HG03064 (cell line): ENCODE results near the gene PCA3.

Experiments used
- ATAC-seq: cut with Tn5 transposase; IDR thresholded peaks from one replicate; pipeline ENCODE4 v1.9.1; 2021; ENCODE audit warnings: low read depth; ENCODE audit not compliant: unreplicated experiment

Gene PCA3

GRCh38 chr9:76817489-76817888 is 53.3 kb downstream of the PCA3 start:
- no peak for ATAC-seq

GRCh38 chr9:76818271-76818670 is 54.0 kb downstream of the PCA3 start:
- no peak for ATAC-seq

DNA sequence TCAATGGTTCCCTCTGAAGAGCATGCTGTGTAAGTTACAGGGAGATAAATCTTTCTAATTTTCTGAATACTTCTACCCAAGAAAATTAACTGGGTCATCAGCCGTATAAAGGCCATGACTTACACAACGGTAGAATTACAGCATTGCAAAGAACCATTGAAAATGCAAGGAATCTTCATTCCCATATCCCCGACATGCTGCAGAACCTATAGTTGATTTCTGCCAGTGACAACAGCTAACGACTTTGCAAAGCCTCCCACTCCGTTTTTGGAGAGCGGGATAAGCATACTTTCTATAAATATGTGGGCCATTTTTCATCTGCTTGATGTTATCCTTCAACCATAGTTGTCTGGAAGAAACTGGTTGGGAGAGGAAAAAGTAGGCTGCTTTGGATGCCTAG is 56.2 kb downstream of the PCA3 start:
- ATAC-seq, result no peak

DNA sequence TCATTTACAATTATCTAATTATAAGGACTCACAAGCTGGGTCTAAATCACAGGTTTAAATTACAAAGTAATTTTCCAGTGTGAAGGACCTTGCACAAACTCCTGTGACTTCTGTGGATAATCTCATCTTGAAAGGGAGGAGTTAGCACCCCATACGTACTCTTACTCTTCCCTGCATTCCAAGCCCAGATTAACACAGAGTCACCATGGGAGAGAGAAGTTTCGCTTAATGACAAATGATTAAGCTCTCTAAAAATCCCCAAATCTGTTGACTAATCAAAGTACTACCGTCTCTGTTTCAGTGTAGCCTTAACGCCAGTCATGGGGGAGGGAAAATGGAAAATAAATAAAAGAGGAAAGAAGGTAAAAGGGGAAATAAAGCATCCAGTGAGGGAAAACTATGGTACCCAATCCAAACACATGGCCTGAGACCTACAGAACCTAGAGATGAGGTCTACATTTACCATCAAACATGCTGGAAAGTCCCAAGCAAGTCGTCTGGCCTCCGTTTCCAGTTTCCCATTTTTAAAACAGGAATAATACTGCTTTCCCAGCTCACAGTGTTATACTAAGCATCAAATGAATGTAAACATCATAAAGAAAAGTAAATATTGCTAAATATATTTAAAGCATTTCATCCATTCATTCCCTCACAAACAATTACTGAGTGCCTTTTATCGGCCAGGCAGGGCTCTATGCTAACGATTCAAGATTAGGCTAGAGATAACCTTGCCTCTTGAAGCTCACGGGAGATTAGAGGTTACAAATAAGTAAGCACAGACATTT is 63.2 kb downstream of the PCA3 start:
- no peak for ATAC-seq

DNA sequence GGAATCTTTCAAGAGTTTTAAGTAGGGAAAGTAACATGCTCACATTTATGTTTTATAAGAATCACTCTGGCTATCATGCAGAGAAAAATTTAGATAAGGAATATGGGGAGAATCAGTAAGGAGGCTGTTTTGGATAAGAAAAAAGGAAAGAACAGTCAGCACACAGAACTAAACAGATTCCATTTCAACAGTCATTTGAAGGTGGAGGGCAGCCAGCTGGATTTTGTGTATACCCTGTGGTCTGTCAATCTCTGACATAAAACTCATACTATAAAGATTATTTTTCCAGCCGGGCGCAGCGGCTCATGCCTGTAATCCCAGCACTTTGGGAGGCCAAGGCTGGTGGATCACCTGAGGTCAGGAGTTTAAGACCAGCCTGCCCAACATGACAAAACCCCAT is 64.2 kb downstream of the PCA3 start:
- no peak for ATAC-seq

DNA sequence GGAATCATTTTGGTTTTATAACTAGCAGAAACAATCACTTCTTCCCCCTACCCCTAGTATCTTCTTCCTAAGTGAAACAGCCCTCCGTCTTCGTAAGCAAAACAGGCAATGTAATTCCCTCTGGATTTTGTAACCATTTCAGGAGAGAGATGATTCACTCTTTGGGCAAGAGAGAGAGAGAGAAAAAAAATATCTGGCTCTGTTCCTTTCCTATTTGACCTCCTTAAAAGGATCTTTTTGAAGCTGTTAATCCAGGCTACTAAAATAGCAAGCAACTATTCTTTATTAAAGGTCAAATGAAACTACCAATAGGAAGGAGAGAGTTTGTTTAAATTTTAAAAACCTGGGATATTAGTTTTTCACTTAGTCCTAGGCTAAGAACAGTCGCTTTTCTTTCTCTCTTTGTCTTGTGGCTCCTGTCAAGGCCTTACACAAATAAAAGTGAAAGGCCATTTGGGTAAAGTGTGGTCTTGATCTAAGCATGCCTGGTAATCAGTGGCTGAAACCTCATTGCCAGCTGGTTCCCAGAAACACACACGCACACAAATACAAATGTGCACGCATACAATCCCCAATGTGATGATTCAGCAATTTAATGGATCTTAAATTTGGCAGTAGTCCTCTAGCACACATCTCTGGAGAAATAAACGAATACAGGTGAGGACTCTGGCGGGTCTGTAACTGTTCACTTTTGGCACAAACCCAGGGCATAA is 71.5 kb downstream of the PCA3 start:
- no peak for ATAC-seq
